ENCODE measurements around the gene SPDYE4. TPM values are rescaled to one million over a fixed set of nuclear protein-coding genes. Genes with fewer than 3 reads are reported as not detected.

SPDYE4 gene
- total RNA-seq, 1 donor from 2014 or later = not detected

DNA sequence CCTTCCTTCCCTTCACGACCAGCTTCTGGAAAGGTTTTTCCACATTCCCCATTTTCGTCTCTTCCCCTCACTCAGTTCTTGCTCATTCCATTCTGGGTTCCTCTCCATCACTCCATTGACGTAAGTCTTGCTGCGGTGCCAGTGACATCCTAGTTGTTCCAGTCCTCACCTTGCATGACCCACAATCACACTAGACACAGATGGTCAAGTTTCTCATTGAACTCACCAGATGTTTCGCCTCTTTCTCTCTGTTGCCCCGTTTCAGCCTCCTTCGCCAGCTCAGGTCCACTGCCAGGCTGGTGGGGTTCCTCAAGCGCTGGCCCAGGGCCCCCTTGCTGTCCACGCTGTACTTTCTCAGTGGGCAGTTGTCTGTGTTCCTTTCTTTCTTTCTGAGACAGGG lies 57.1 kb downstream of the SPDYE4 start:
- Mint-ChIP-seq H3K4me3 (ENCODE audit: unreplicated experiment) (no peak overlapping the region), H3K36me3 (ENCODE audit: low read depth) (peaks cover 6% of the 10 kb centered on the region), H3K4me1 (ENCODE audit: low read depth) (peaks cover 28% of the 10 kb centered on the region), H3K9me3 (ENCODE audit: low read depth) (peaks cover 8% of the 10 kb centered on the region), H3K27me3 (ENCODE audit: low read depth) (no peaks in the 10 kb centered on the region), H3K27ac (ENCODE audit: unreplicated experiment) (no peak overlapping the region)
- no peak for DNase-seq (ENCODE audit: low spot score)
- TF ChIP-seq, protein P1, sequence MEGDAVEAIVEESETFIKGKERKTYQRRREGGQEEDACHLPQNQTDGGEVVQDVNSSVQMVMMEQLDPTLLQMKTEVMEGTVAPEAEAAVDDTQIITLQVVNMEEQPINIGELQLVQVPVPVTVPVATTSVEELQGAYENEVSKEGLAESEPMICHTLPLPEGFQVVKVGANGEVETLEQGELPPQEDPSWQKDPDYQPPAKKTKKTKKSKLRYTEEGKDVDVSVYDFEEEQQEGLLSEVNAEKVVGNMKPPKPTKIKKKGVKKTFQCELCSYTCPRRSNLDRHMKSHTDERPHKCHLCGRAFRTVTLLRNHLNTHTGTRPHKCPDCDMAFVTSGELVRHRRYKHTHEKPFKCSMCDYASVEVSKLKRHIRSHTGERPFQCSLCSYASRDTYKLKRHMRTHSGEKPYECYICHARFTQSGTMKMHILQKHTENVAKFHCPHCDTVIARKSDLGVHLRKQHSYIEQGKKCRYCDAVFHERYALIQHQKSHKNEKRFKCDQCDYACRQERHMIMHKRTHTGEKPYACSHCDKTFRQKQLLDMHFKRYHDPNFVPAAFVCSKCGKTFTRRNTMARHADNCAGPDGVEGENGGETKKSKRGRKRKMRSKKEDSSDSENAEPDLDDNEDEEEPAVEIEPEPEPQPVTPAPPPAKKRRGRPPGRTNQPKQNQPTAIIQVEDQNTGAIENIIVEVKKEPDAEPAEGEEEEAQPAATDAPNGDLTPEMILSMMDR (IDR thresholded peaks at IDR 0.05) = no peak

Other genes with a start within 250 kb of the SPDYE4 start
- gene MYH10, start 127.8 kb downstream of the SPDYE4 start, total RNA-seq = 211 to 296 TPM (median 284 TPM) in 3 replicates
- not detected in 3 replicates for gene CCDC42, start 13.7 kb downstream of the SPDYE4 start, total RNA-seq
- not detected in 3 replicates for gene MFSD6L, start 40.8 kb upstream of the SPDYE4 start, total RNA-seq
- not detected in 3 replicates for gene PIK3R6, start 109.1 kb upstream of the SPDYE4 start, total RNA-seq
- 0.08 TPM in 1 of 3 replicates, not detected in the others for gene PIK3R5, start 207.2 kb upstream of the SPDYE4 start, total RNA-seq